ENCODE results near the gene PICK1.

The PICK1 gene

DNA sequence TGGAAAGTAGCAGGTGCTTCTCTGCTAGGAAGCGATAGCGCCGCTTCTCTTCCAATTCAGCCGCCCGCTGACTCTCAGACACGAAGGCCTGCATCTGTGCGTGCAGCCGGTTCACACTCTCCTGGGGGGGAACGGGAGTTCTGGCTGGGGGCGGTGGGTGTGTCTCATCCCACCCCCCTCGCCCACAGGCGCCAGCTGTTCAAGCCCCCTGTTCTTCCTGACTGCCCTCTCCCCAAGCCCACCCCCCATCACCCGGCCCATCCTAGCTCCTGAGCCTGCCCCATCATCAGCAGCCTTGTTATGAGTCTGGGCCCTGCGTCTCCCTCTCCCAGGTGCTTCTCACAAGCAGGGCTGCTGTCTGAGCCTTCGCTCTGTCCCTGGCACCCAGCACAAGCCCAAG is 39.9 kb downstream of the PICK1 start:
- no peak overlapping the region for H3K4me3 ChIP-seq (ENCODE audit: low read length)
- H3K36me3 ChIP-seq (ENCODE audit: insufficient read depth, low read length): no peaks in the 10 kb centered on the region
- H3K4me1 ChIP-seq (ENCODE audit: control insufficient read depth, insufficient read depth, low read length): no peaks in the 10 kb centered on the region
- H3K4me2 ChIP-seq (ENCODE audit: low read length): no peak overlapping the region
- H3K27me3 ChIP-seq (ENCODE audit: control insufficient read depth, insufficient read depth, low read length): no peaks in the 10 kb centered on the region
- H3K9me3 ChIP-seq (replicated peaks; ENCODE audit: low read length): no peaks in the 10 kb centered on the region
- no peak overlapping the region for H3K9ac ChIP-seq (ENCODE audit: low read depth, low read length)

DNA sequence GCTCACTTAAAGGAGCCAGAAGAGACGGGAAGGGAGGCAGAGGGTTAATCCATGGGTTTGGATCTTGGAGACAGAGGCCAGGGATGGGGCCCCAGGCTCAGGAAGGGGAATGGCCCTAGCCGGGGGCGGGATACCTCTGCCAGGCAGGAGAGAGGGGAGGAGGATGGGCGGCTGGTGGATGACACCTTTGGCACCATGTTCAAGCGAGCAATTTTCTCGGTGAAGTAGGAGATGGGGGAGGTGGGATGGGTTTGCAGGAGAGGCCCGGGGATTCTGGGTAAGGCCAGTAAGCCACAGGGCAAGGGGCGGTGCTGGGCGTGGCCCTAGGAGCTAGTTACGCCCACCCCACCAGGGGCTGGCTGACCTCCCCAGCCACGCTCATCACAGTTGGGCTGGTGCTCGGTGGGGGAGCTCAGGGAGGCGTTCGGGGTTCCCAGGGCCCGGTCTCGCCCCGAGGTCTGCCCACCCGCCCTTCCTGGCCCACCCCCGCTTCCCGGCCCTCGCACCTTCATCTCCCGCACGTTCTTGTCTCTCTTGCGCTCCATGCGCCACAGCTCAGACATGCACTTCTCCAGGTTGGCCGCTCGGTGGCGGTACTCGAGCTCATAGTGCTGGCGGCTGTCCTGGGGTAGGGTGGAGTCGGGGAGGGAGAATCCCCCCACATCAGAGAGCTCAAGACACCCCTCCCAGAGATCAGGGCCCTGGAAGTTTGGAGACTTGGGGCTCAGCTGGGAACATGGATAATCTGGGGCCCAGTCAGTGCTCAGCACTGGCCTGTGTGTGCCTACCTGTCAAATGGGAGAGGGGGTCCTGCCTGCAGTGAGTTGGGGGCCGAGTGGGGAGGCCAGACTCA is 40.6 kb downstream of the PICK1 start:
- Histone ChIP-seq H3K9ac (ENCODE audit: low read depth, low read length) (no peak overlapping the region), H3K4me2 (ENCODE audit: low read length) (no peak overlapping the region), H3K9me3 (replicated peaks; ENCODE audit: low read length) (no peaks in the 10 kb centered on the region), H3K27me3 (ENCODE audit: control insufficient read depth, insufficient read depth, low read length) (no peaks in the 10 kb centered on the region), H3K4me3 (ENCODE audit: low read length) (no peak overlapping the region), H3K36me3 (ENCODE audit: insufficient read depth, low read length) (no peaks in the 10 kb centered on the region), H3K4me1 (ENCODE audit: control insufficient read depth, insufficient read depth, low read length) (no peaks in the 10 kb centered on the region)

DNA sequence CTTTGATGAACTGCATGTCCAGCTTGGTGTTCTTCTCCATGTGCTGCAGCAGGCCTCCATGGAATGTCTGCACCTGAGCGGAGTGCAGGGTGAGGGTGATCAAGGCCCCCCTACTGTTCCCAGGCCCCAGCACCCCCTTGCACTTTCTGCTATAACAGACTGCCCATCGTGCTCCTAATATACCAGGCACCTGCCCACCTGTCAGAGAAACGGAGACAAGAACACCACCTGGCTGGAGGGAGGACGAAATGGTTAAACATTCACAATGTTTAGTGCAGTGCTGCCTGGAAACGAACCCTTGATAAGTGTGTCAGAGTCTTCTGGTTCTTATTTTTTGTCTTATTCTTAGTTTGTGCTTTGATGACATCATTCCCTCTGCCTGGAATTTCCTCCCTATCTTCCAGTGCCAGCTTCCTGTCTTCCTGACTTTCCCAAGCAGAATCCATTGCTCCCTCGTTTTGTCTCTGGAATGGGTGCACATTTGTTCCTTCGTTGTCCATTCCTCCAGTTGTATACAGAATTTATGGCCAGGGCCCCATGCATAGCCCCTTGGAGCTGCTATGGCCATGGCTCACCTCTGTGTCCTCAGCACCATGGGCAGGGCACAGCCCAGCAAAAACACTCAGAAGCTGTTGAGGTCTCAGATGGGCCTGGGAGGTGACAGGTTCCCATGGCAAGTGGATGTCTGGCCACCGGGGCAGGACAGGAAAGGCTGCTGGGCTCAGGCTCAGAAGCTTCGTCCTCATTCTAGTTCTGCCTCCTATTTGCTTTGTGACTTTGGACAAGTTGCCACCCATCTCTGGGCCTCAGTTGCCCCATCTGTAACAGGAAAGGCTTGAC is 41.4 kb downstream of the PICK1 start:
- Histone ChIP-seq H3K36me3 (ENCODE audit: insufficient read depth, low read length) (no peaks in the 10 kb centered on the region), H3K4me3 (ENCODE audit: low read length) (no peak overlapping the region), H3K4me1 (ENCODE audit: control insufficient read depth, insufficient read depth, low read length) (no peaks in the 10 kb centered on the region), H3K4me2 (ENCODE audit: low read length) (no peak overlapping the region), H3K27me3 (ENCODE audit: control insufficient read depth, insufficient read depth, low read length) (no peaks in the 10 kb centered on the region), H3K9ac (ENCODE audit: low read depth, low read length) (no peak overlapping the region), H3K9me3 (replicated peaks; ENCODE audit: low read length) (no peaks in the 10 kb centered on the region)

DNA sequence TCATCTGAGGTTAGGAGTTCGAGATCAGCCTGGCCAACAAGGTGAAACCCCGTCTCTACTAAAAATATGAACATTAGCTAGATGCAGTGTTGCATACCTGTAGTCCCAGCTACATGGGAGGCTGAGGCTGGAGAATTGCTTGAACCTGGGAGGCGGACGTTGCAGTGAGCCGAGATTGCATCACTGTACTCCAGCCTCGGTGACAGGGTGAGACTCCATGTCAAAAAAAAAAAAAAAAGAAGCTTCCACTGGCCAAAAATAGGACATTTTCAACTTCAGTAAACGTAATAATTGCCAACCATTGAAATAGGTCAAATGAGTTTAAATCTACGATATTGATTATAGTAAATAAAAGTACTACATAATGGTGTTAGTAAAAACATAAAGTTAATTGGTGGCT is 46.4 kb downstream of the PICK1 start:
- Histone ChIP-seq H3K4me1 (ENCODE audit: control insufficient read depth, insufficient read depth, low read length) (peaks cover 6% of the 10 kb centered on the region), H3K9ac (ENCODE audit: low read depth, low read length) (no peak overlapping the region), H3K36me3 (ENCODE audit: insufficient read depth, low read length) (no peaks in the 10 kb centered on the region), H3K27me3 (ENCODE audit: control insufficient read depth, insufficient read depth, low read length) (no peaks in the 10 kb centered on the region), H3K4me2 (ENCODE audit: low read length) (no peak overlapping the region), H3K9me3 (replicated peaks; ENCODE audit: low read length) (no peaks in the 10 kb centered on the region), H3K4me3 (ENCODE audit: low read length) (no peak overlapping the region)

DNA sequence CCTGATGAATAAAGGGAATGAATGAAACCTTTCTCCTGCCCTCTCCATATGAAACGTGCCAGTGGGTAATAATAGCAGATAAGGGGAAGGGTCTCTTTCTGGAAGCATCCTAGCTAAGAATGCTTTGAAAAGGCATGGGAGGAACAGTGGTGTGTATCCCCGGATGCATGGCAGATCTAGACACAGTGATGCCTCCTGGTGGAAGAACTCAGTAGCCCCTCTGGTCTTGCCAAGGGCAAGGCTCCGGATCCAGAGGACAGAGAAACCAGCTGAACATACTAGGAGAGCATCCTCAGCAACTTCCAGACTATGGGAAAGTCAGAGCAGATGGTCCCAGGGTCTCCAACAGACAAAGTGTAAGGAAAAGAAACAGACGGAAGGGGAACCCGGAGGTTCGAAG is 46.9 kb downstream of the PICK1 start:
- H3K9ac ChIP-seq (ENCODE audit: low read depth, low read length): no peak overlapping the region
- no peaks in the 10 kb centered on the region for H3K9me3 ChIP-seq (replicated peaks; ENCODE audit: low read length)
- H3K4me1 ChIP-seq (ENCODE audit: control insufficient read depth, insufficient read depth, low read length): peaks cover 6% of the 10 kb centered on the region
- H3K4me2 ChIP-seq (ENCODE audit: low read length): no peak overlapping the region
- no peak overlapping the region for H3K4me3 ChIP-seq (ENCODE audit: low read length)
- H3K36me3 ChIP-seq (ENCODE audit: insufficient read depth, low read length): no peaks in the 10 kb centered on the region
- no peaks in the 10 kb centered on the region for H3K27me3 ChIP-seq (ENCODE audit: control insufficient read depth, insufficient read depth, low read length)

DNA sequence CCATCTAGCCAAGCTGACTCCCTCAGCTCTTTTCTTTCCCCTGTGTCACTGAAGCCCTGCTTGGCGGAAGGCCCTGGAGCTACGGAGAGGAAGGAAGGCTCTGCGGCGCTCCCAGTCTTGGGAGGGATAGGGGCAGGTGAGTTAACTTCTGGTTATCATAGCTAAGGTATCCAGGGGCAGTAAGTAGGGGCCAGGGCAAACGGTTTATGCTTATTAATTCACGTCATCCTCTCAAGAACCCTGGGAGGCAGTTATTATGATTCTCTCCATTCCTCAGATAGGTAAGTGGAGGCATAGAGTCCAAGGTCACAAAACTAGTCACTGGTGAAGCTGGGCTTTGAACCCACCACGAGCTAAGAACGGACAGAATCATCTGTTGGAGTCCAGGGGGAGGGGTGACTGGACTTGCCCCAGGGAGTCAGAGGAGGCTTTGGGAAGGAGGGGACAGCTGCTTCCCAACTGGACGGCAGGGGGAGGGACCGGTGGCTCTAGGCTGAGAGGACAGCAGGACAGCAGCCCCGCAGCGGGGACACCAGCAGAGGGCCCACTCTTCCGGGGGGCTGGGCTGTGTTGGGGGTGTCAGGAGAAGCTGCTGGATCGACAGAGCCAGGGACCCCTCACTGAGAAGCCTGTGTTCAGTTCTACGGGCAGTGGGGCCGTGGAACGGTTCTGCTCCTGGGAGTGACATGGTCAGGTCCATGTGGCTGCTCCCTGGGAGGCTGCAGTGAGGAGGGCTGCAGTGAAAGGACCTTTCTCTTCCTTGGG is 49.8 kb downstream of the PICK1 start:
- H3K9me3 ChIP-seq (replicated peaks; ENCODE audit: low read length): no peaks in the 10 kb centered on the region
- H3K27me3 ChIP-seq (ENCODE audit: control insufficient read depth, insufficient read depth, low read length): no peaks in the 10 kb centered on the region
- H3K4me3 ChIP-seq (ENCODE audit: low read length): no peak overlapping the region
- no peak overlapping the region for H3K9ac ChIP-seq (ENCODE audit: low read depth, low read length)
- no peaks in the 10 kb centered on the region for H3K36me3 ChIP-seq (ENCODE audit: insufficient read depth, low read length)
- peaks cover 6% of the 10 kb centered on the region for H3K4me1 ChIP-seq (ENCODE audit: control insufficient read depth, insufficient read depth, low read length)
- no peak overlapping the region for H3K4me2 ChIP-seq (ENCODE audit: low read length)

DNA sequence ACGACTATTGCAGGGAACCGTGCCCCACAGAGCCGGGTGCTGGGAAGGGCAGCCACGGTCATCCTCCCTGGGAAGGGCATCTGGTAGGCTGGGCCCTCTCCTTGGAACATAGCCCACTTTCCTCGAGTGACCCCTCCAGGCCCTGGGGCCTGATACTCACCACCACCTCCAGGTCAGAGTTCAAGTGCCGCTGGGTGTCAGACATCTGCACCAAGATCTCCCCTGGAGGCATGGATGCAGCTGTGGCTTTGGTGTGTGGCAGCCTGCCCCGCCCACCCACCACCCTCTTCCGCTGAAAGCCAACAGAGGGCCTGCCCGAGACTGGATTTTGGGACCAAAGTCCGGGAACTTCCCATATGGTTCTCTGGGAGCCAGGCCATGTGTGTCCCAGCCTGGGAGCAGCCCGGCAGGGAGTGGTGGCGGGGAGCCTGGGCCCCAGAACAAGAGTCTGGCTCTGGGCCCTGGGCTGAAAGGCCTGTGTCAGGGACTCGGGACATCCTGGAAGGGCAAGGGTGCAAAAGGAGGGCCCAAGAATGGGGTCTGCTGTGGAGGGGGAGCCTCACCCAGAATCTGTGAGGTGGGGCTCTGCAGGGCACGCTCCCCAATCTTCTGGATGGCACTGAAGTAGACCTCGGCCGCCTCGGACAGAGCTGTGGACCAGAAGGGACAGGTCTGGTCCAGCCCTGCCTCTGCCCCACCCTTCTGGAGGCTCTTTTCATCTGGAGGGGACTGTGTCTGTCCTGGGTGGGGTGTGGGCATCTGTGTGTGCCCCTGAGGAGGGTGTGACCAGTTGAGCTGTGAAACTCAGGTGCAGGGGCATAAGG is 50.7 kb downstream of the PICK1 start:
- no peak overlapping the region for H3K9ac ChIP-seq (ENCODE audit: low read depth, low read length)
- H3K4me3 ChIP-seq (ENCODE audit: low read length): no peak overlapping the region
- no peak overlapping the region for H3K4me2 ChIP-seq (ENCODE audit: low read length)
- H3K27me3 ChIP-seq (ENCODE audit: control insufficient read depth, insufficient read depth, low read length): no peaks in the 10 kb centered on the region
- H3K36me3 ChIP-seq (ENCODE audit: insufficient read depth, low read length): no peaks in the 10 kb centered on the region
- no peaks in the 10 kb centered on the region for H3K9me3 ChIP-seq (replicated peaks; ENCODE audit: low read length)
- H3K4me1 ChIP-seq (ENCODE audit: control insufficient read depth, insufficient read depth, low read length): peaks cover 6% of the 10 kb centered on the region

DNA sequence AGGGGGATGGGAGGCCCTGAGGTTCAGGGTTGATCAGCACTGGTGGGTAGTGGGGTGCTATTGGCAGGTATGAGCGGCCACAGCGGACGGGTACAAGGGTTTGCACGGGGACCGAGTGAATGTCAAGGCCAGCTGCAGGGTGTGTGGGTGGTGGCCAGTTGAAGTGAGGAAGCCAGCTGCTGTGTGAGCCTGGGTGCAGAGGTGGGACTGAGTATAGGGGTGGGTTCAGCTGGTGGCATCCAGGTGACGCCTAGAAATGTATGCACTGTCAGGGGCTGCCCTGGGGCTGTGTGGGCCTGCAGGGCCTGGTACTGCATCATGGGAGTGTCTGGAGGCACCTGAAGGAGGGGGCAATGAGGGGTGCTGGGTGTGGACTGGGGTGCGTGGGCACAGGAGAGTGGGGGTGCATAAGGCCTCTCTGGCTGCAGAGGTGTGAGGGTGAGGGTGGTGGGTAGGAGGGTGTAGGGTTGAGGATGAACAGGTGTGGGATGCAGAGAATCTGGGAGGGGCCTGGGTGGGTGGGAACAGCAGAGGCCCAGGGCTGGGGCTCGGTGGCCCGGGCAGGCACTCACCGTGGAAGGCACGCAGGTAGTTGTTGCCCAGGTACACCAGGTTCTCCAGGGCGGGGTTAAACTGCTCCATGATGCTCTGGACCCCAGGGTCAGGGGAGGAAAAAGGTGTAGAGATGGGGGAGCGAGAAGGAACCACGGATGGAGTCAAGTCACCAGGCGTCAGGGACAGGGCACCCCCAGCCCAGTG is 51.5 kb downstream of the PICK1 start:
- Histone ChIP-seq H3K9me3 (replicated peaks; ENCODE audit: low read length) (no peaks in the 10 kb centered on the region), H3K4me1 (ENCODE audit: control insufficient read depth, insufficient read depth, low read length) (peaks cover 6% of the 10 kb centered on the region), H3K27me3 (ENCODE audit: control insufficient read depth, insufficient read depth, low read length) (no peaks in the 10 kb centered on the region), H3K9ac (ENCODE audit: low read depth, low read length) (no peak overlapping the region), H3K4me2 (ENCODE audit: low read length) (no peak overlapping the region), H3K36me3 (ENCODE audit: insufficient read depth, low read length) (no peaks in the 10 kb centered on the region), H3K4me3 (ENCODE audit: low read length) (no peak overlapping the region)

DNA sequence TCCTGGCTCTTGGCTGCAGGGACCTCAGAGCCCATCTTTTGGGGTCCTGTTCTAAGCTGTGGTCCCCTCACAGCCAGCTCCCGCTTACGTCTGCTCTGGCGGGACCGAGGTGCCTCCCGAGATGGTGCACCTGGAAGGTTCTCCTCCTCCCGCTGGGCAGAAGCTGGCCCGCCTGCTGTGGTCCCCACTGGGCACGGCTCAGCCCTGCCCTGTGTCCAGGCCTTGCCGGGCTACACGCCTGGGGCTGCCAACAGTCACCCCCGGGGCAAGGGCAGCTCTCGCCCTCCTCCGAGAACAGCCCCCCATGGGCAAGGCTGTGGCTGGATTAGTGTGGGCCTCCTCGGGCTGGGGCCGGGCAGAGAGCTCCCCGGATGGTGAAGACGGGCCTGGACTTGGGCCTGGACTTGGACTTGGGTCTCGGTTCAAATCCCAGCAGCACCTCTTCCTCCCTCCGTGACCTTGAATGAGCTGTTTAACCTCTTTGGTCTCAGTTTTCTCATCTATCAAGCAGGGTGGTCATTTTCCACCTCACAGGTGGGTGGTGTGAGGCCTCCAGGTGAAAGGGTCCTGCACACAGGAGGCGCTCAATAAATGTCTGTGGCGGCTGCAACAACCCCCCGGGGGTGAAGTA is 52.3 kb downstream of the PICK1 start:
- no peak overlapping the region for H3K9ac ChIP-seq (ENCODE audit: low read depth, low read length)
- no peak overlapping the region for H3K4me3 ChIP-seq (ENCODE audit: low read length)
- no peaks in the 10 kb centered on the region for H3K9me3 ChIP-seq (replicated peaks; ENCODE audit: low read length)
- H3K36me3 ChIP-seq (ENCODE audit: insufficient read depth, low read length): no peaks in the 10 kb centered on the region
- H3K4me2 ChIP-seq (ENCODE audit: low read length): no peak overlapping the region
- no peaks in the 10 kb centered on the region for H3K27me3 ChIP-seq (ENCODE audit: control insufficient read depth, insufficient read depth, low read length)
- H3K4me1 ChIP-seq (ENCODE audit: control insufficient read depth, insufficient read depth, low read length): peaks cover 6% of the 10 kb centered on the region
